ENCODE results near the gene NEK6.

Gene NEK6

GRCh38 chr9:124257844-124258606, at the start of gene NEK6:
TSS of gene NEK6 (plus strand) at chr9:124257949. CDS start at chr9:124301965, 44,016 bp downstream.
- no peak for DNase-seq (ENCODE audit: low read depth)

- DNase-seq (ENCODE audit: low read depth): no peak
These were observed 49.2 kb upstream of the NEK6 start for GRCh38 chr9:124208571-124208970.

- DNase-seq (ENCODE audit: low read depth): no peak
These were observed 48.5 kb upstream of the NEK6 start for GRCh38 chr9:124209279-124209678.

- no peak for DNase-seq (ENCODE audit: low read depth)
These were observed 48.0 kb upstream of the NEK6 start for GRCh38 chr9:124209774-124210173.

GRCh38 chr9:124210697-124211096, 47.1 kb upstream of the NEK6 start:
- DNase-seq (ENCODE audit: low read depth): peak; percentile 52

GRCh38 chr9:124212381-124213050, 45.2 kb upstream of the NEK6 start:
- DNase-seq (ENCODE audit: low read depth): no peak

- DNase-seq (ENCODE audit: low read depth): no peak
These were observed 44.4 kb upstream of the NEK6 start for GRCh38 chr9:124213396-124213795.

GRCh38 chr9:124214116-124214515, 43.6 kb upstream of the NEK6 start:
- no peak for DNase-seq (ENCODE audit: low read depth)

- no peak for DNase-seq (ENCODE audit: low read depth)
These were observed 43.0 kb upstream of the NEK6 start for GRCh38 chr9:124214596-124215367.

GRCh38 chr9:124215368-124215910, 42.3 kb upstream of the NEK6 start:
- DNase-seq (ENCODE audit: low read depth): no peak

- no peak for DNase-seq (ENCODE audit: low read depth)
These were observed 41.8 kb upstream of the NEK6 start for GRCh38 chr9:124215956-124216355.

GRCh38 chr9:124216474-124217176, 41.1 kb upstream of the NEK6 start:
- DNase-seq (ENCODE audit: low read depth): peak; percentile 49

GRCh38 chr9:124217836-124218437, 39.8 kb upstream of the NEK6 start:
- DNase-seq (ENCODE audit: low read depth): no peak

- no peak for DNase-seq (ENCODE audit: low read depth)
These were observed 39.2 kb upstream of the NEK6 start for GRCh38 chr9:124218438-124218982.

GRCh38 chr9:124218987-124219461, 38.7 kb upstream of the NEK6 start:
- DNase-seq (ENCODE audit: low read depth): no peak

GRCh38 chr9:124220946-124221451, 36.8 kb upstream of the NEK6 start:
- DNase-seq (ENCODE audit: low read depth): no peak

GRCh38 chr9:124221676-124222075, 36.1 kb upstream of the NEK6 start:
- no peak for DNase-seq (ENCODE audit: low read depth)

GRCh38 chr9:124222109-124222508, 35.6 kb upstream of the NEK6 start:
- no peak for DNase-seq (ENCODE audit: low read depth)

- DNase-seq (ENCODE audit: low read depth): no peak
These were observed 34.6 kb upstream of the NEK6 start for GRCh38 chr9:124222918-124223720.

- DNase-seq (ENCODE audit: low read depth): no peak
These were observed 31.8 kb upstream of the NEK6 start for GRCh38 chr9:124225945-124226344.
